Hepatocyte (in vitro differentiated cells): Measurements from ENCODE around the gene STX1A. TPM values are rescaled to one million over a fixed set of nuclear protein-coding genes. Genes with fewer than 3 reads are reported as not detected.

ENCODE experiments used
- DNase-seq: peaks from one replicate; pipeline ENCODE4 v3.0.0-alpha.2; 2016; ENCODE audit warnings: low spot score
- H2AFZ ChIP-seq: fragments of 200-600 bp; sonication (generic); 2 replicates; pipeline ENCODE4 v1.6.0; 2016; ENCODE audit warnings: antibody characterized with exemption, mild to moderate bottlenecking
- H3K27ac ChIP-seq: fragments of 200-600 bp; sonication (generic); 2 replicates; pipeline ENCODE4 v1.5.1; 2016; ENCODE audit warnings: mild to moderate bottlenecking
- H3K27me3 ChIP-seq: fragments of 200-600 bp; sonication (generic); 2 replicates; pipeline ENCODE4 v1.6.1; 2016
- H3K36me3 ChIP-seq: fragments of 200-600 bp; sonication (generic); replicated peaks from 2 replicates; pipeline ENCODE4 v1.5.1; 2016; ENCODE audit warnings: low read depth; ENCODE audit not compliant: insufficient read depth
- H3K4me1 ChIP-seq: fragments of 200-600 bp; sonication (generic); 2 replicates; pipeline ENCODE4 v1.5.1; 2016; ENCODE audit warnings: mild to moderate bottlenecking, moderate library complexity; ENCODE audit not compliant: insufficient read depth
- H3K4me2 ChIP-seq: fragments of 200-600 bp; sonication (generic); 2 replicates; pipeline ENCODE4 v1.6.0; 2016
- H3K4me3 ChIP-seq: fragments of 200-600 bp; sonication (generic); 2 replicates; pipeline ENCODE4 v1.5.1; 2016; ENCODE audit warnings: mild to moderate bottlenecking
- H3K79me2 ChIP-seq: fragments of 200-600 bp; sonication (generic); 2 replicates; pipeline ENCODE4 v1.6.0; 2017; ENCODE audit warnings: mild to moderate bottlenecking
- H3K9me2 ChIP-seq: fragments of 200-600 bp; sonication (generic); replicated peaks from 2 replicates; pipeline ENCODE4 v1.6.0; 2017; ENCODE audit warnings: mild to moderate bottlenecking; ENCODE audit not compliant: insufficient read depth
- H3K9me3 ChIP-seq: fragments of 200-600 bp; sonication (generic); 2 replicates; pipeline ENCODE4 v1.5.1; 2016; ENCODE audit warnings: low read depth, mild to moderate bottlenecking
- H4K20me1 ChIP-seq: fragments of 200-600 bp; sonication (generic); 2 replicates; pipeline ENCODE4 v1.6.0; 2016; ENCODE audit warnings: mild to moderate bottlenecking; ENCODE audit not compliant: insufficient read depth, poor library complexity, severe bottlenecking
- EZH2 ChIP-seq: fragments of 200-600 bp; sonication (generic); IDR thresholded peaks from 2 replicates; pipeline ENCODE4 v1.6.1; 2016; ENCODE audit warnings: antibody characterized with exemption, mild to moderate bottlenecking, borderline replicate concordance
- EZH2phosphoT487 ChIP-seq: fragments of 200-600 bp; sonication (generic); IDR thresholded peaks from one replicate; pipeline ENCODE4 v1.6.1; 2018; ENCODE audit warnings: antibody characterized with exemption, mild to moderate bottlenecking, low read depth, moderate library complexity; ENCODE audit not compliant: unreplicated experiment, severe bottlenecking
- WGBS: methylation state at CpG from one replicate; pipeline ENCODE4 v1.1.6; 2016; ENCODE audit warnings: low lambda C conversion rate; ENCODE audit errors: missing lambda C conversion rate; 5-methylcytosine and 5-hydroxymethylcytosine counted together
- polyA plus RNA-seq: library from polyadenylated mRNA; unstranded; fragments of >200 nt; fragmentation: Nextera tagmentation; extraction: Ambion mirVana; gene quantifications from 2 replicates; pipeline ENCODE4 v1.2.1, GENCODE V29; 2016
- total RNA-seq: library from RNA; depleted of rRNA; stranded (reverse); fragments of >200 nt; gene quantifications from 2 replicates; pipeline ENCODE4 v1.2.3, GENCODE V29; 2014
- TF ChIP-seq, protein P1 (sequence below): fragments of 200-600 bp; sonication (generic); IDR thresholded peaks from 2 replicates; pipeline ENCODE4 v1.5.1; 2016; ENCODE audit warnings: antibody characterized with exemption, mild to moderate bottlenecking; ENCODE audit not compliant: poor library complexity

Gene STX1A
- total and polyA plus RNA-seq, 2 experiments from 2014 or later = 22.8 to 27.1 TPM

- H3K9me3 ChIP-seq = no peaks in the 10 kb centered on the region
- H3K79me2 ChIP-seq = no peaks in the 10 kb centered on the region
- H3K4me1 ChIP-seq = no peaks in the 10 kb centered on the region
- H4K20me1 ChIP-seq = no peaks in the 10 kb centered on the region
- H3K9me2 ChIP-seq = no peaks in the 10 kb centered on the region
- H3K4me3 ChIP-seq = no peak overlapping the region
- H3K27me3 ChIP-seq = no peaks in the 10 kb centered on the region
- H2AFZ ChIP-seq = no peak overlapping the region
- 56% methylated on average over 5 of the region's 5 CpGs for WGBS
- H3K27ac ChIP-seq = no peak overlapping the region
- DNase-seq = no peak
- no peak overlapping the region for H3K4me2 ChIP-seq
- TF ChIP-seq EZH2phosphoT487 (no peak), EZH2 (no peak)
- TF ChIP-seq, protein P1, sequence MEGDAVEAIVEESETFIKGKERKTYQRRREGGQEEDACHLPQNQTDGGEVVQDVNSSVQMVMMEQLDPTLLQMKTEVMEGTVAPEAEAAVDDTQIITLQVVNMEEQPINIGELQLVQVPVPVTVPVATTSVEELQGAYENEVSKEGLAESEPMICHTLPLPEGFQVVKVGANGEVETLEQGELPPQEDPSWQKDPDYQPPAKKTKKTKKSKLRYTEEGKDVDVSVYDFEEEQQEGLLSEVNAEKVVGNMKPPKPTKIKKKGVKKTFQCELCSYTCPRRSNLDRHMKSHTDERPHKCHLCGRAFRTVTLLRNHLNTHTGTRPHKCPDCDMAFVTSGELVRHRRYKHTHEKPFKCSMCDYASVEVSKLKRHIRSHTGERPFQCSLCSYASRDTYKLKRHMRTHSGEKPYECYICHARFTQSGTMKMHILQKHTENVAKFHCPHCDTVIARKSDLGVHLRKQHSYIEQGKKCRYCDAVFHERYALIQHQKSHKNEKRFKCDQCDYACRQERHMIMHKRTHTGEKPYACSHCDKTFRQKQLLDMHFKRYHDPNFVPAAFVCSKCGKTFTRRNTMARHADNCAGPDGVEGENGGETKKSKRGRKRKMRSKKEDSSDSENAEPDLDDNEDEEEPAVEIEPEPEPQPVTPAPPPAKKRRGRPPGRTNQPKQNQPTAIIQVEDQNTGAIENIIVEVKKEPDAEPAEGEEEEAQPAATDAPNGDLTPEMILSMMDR = no peak
- no peaks in the 10 kb centered on the region for H3K36me3 ChIP-seq
Measured at GRCh38 chr7:73728551-73728950, 9.1 kb upstream of the STX1A start.

GRCh38 chr7:73727952-73728351, 8.5 kb upstream of the STX1A start:
- H3K4me2 ChIP-seq = no peak overlapping the region
- no peak overlapping the region for H3K27ac ChIP-seq
- no peak for DNase-seq
- no peaks in the 10 kb centered on the region for H3K9me2 ChIP-seq
- TF ChIP-seq, protein P1 = no peak
- TF ChIP-seq EZH2phosphoT487 (no peak), EZH2 (no peak)
- no peaks in the 10 kb centered on the region for H3K79me2 ChIP-seq
- no peak overlapping the region for H3K4me3 ChIP-seq
- H3K9me3 ChIP-seq = no peaks in the 10 kb centered on the region
- no peaks in the 10 kb centered on the region for H3K36me3 ChIP-seq
- no peaks in the 10 kb centered on the region for H3K4me1 ChIP-seq
- H4K20me1 ChIP-seq = no peaks in the 10 kb centered on the region
- WGBS = 87% methylated on average over 3 of the region's 3 CpGs
- no peak overlapping the region for H2AFZ ChIP-seq
- no peaks in the 10 kb centered on the region for H3K27me3 ChIP-seq

DNA sequence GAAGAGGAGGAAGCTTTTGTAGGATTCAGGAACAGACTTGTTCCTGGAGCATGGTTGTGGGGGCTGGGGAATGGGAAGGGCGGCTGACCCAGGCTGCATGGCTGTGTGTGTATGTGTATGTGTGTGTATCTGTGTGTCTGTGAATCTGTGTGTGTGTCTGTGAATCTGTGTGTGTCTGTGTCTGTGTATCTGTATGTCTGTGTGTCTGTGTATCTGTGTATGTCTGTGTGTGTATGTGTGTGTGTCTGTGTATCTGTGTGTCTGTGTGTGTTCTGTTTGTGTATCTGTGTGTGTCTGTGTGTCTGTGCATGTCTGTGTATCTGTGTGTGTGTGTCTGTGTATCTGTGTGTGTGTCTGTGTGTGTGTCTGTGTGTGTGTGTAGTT, 6.6 kb upstream of the STX1A start:
- Histone ChIP-seq H3K9me3 (no peaks in the 10 kb centered on the region), H3K36me3 (no peaks in the 10 kb centered on the region), H2AFZ (no peak overlapping the region), H3K79me2 (no peaks in the 10 kb centered on the region), H3K4me3 (no peak overlapping the region), H3K27me3 (no peaks in the 10 kb centered on the region), H3K4me1 (no peaks in the 10 kb centered on the region), H3K9me2 (no peaks in the 10 kb centered on the region), H4K20me1 (no peaks in the 10 kb centered on the region), H3K27ac (no peak overlapping the region), H3K4me2 (no peak overlapping the region)
- 85% methylated on average over 1 of the region's 1 CpG for WGBS
- no peak for DNase-seq
- TF ChIP-seq, protein P1 = no peak
- TF ChIP-seq EZH2phosphoT487 = no peak
- no peak for TF ChIP-seq EZH2

- 94% methylated on average over 3 of the region's 3 CpGs for WGBS
- Histone ChIP-seq H3K36me3 (no peaks in the 10 kb centered on the region), H3K9me2 (no peaks in the 10 kb centered on the region), H3K9me3 (no peaks in the 10 kb centered on the region), H3K79me2 (peaks cover 6% of the 10 kb centered on the region), H3K27ac (no peak overlapping the region), H3K27me3 (no peaks in the 10 kb centered on the region), H3K4me1 (no peaks in the 10 kb centered on the region), H4K20me1 (no peaks in the 10 kb centered on the region), H3K4me3 (no peak overlapping the region), H3K4me2 (no peak overlapping the region), H2AFZ (no peak overlapping the region)
- TF ChIP-seq, protein P1 = no peak
- TF ChIP-seq EZH2 = no peak
- no peak for TF ChIP-seq EZH2phosphoT487
- no peak for DNase-seq
Measured at GRCh38 chr7:73723813-73724212, 4.3 kb upstream of the STX1A start.
